HG02973 (cell line): Measurements from ENCODE around the gene SUSD3.
A peak's percentile ranks its signal among the peaks of the same experiment; 100 is the strongest.
"Not testable (repeated sequence)": the region's sequence is repeated elsewhere in the genome, so short reads cannot be mapped to it uniquely, and the experiment has no call there.

ENCODE experiments used
- ATAC-seq: cut with Tn5 transposase; IDR thresholded peaks from one replicate; pipeline ENCODE4 v1.9.1; 2021; ENCODE audit warnings: moderate library complexity; ENCODE audit not compliant: unreplicated experiment

SUSD3 gene

GRCh38 chr9:93058355-93059010, at the start of gene SUSD3:
Gene SUSD3, plus strand, starts transcription at chr9:93058701. Its CDS starts 42 bp downstream, at chr9:93058743.
- peak; percentile 30 for ATAC-seq

DNA sequence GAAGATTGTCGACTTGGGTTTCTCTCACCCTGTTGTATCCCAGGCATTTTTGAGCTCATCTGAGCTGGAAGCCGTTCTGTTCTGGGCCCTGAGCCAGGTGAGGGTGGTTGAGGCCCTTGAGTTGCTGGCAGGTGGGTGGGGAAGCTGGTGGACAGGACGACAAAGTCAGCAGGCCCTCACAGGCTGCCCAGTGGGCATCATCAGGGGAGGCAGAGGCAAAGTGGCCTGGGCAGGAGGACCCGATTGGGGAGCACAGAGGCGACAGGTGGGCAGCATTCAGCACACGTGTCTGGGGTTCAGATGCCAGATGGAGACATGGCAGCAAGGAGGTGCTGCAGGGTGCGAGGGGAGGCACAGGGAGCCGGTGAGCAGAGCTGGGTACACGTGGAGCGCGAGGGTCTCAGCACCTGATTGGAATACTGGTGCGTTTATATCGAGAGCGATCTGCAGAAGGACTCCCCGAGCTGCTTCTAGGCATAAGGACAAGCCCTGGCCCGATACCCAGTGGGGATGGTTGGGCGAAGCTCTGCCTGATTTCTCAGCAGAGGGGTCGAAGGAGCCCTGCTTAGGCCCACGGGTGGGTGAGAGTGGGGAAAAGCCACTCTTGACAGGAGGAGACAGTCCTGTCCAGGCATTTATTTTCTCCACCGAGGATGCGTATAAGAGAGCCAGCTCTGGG, 49.0 kb upstream of the SUSD3 start:
- no peak for ATAC-seq

GRCh38 chr9:93010056-93010455, 48.4 kb upstream of the SUSD3 start:
- ATAC-seq = no peak

DNA sequence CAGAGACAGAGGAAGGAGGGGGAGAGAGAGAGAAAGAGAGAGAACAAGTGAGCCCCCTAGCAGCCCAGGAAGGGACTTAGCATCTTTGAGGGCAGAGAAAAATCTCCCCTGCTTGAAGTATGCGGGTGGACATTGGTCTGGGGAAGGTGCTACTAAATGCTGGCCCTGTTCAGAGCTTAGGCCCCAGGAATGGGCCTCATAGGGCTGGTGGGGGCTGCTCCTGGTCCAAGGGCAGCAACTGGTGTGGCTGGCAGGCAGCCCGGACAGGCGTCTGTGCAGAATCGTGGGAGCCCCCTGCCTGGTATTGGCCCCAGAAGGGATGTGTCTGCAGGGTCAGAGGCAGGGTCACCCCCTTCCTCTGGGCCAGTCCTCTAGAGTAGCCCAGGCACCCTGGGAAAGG, 47.8 kb upstream of the SUSD3 start:
- no peak for ATAC-seq

DNA sequence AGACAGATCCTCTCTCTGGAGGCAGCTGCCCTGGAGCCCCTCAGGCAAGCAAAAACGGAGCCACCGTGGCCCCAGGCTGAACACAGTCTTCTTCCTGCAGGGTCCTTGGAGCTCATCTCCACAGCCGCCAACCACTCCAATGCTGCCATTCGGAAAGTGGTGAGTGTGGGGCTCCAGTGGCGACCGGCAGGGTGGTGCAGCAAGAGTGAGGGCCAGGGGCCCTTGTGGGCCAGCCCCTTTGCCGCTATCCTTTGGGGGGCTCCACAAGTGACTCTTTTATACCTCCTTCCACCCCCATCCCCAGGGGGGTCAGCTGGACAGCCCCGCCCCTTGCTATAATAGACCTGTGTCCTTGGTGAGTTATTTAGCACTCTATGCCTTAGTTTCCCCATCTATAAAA, 47.4 kb upstream of the SUSD3 start:
- no peak for ATAC-seq

GRCh38 chr9:93012963-93013855, 45.3 kb upstream of the SUSD3 start:
- ATAC-seq = no peak

DNA sequence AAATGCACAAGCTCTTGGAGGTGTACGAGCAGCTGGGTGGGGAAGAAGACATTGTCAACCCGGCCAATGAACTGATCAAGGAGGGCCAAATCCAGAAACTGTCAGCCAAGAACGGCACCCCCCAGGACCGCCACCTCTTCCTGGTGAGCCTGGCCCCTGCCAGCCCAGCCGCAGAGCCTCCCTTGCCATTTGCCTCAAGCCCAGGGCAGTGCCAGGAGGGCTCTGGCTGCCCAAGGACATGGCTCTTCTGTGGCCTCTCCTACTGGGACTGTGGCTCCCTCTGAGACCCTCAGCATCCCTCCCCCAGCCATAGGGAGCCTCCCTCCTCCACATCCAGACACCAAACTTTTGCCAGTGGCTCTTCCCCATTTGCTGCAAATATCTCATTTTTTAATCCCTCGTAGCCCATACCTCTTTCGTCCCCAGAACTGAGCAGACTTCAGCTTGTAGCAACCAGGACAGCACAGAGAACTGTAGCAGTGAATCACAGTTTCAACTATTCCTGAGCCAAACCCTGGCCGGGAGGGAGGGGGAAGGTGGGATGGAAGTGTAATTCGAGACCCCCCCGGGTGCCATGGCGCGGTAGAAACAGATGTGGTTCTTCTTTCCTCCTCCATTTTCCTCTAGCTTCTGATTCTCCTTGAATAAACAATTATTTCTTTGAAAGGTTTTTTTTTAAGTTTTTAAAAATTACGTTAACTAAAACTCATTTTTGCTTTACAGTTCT, 44.5 kb upstream of the SUSD3 start:
- ATAC-seq = no peak

DNA sequence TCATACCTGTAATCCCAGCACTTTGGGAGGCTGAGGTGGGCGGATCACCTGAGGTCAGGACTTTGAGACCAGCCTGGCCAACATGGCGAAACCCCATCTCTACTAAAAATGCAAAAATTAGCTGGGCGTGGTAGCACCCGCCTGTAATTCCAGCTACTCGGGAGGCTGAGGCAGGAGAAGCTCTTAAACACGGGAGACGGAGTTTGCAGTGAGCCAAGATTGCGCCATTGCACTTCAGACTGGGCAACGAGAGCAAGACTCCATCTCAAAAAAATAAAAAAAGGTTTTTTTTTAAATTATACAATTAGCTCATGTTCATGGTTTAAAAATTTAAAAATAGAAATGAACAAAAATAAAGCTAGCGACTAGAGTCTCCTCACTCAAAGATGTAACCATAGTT, 43.3 kb upstream of the SUSD3 start:
- not testable (repeated sequence) for ATAC-seq

DNA sequence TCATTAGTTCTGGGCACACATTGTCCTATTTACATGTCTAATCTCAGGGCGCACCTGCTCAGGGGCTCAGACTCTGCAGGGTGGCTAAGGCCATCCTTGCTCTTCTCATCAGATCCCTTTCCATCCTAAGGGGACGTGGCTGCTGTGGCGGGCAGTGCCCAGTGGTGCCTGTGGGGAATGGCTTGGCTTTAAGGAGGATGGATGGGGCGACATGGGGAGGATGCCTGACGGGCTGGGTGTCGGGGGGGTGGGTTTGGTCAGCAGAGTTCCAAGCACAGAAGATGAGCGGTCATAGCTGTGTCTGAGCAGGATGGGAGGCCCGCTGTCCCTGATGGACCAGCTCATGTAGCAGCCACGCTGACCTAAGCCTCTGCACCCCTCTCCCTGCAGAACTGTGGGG, 40.9 kb upstream of the SUSD3 start:
- no peak for ATAC-seq

DNA sequence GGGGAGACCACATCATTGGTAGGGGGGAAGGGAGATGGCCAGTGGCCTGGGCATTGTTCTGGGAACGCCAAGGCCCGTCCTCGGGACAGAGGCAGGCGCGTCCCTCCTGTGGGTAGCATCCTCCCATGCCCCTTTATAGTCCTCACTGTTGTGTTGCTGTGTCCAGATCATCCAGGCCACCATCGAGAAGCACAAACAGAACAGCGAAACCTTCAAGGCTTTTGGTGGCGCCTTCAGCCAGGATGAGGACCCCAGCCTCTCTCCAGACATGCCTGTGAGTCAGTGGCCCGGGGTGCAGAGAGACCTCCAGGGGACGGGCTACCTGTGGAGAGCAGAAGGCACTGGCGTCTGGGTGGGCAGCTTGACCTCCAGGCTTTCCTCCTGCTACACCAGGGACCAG, 38.4 kb upstream of the SUSD3 start:
- ATAC-seq = no peak

DNA sequence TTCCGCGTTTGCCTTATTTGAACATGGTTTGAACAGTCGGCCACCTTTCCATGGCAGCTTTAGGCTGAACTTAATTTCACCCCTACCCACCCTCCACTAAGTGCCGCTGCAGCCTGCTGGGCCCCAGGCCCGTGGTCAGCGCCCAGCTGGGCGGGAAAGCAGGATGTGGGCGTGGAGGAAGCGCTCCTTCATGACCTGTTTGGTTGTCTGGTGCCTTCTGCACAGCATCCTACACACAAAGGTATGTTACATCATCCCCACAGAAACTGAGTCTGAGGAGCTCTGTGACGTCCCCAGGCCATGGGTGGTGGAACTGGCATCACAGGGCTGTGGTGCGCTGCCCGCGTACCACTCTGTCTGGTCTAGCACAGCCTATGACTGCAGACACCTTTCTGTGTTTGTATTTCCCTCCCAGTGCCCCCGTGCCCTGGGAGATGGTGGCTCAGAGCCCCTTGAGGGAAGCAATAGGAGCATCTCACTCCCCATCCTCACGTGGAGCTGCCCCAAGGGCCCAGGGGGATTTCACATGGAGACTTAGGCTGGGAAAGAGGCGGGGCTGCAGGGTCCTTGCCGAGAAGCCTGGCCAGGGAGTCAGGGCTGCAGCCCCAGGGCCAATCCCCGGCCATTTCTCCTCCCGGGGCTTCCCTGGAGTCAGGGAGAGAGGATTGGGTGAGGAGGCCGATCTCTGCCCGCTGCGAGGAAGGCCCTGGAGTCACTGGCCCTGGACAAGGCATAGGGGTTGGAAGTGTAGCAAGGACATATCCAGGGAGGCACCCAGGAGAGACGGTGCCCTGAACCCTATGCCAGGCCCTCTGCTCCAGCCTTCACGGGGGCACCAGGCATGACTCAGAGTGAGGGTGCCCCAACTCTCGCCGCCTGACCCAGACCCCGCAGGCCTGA, 37.5 kb upstream of the SUSD3 start:
- no peak for ATAC-seq

DNA sequence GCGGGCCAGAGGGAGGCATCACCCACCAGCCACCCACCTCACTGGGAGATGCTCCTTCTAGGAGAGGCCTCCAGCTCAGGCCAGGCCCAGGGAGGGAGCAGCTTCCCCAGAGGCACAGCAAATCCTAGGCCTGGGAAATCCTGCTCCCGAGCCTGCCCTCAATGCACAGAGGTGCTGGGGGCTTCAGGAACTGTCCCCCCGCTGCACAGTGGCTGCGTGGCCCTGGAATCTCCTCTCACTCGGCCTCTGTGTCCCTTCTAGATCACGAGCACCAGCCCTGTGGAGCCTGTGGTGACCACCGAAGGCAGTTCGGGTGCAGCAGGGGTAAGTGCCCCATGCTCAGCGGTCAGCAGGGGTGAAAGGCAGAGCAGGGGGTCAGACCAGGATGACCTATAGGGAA, 36.4 kb upstream of the SUSD3 start:
- no peak for ATAC-seq

- ATAC-seq = no peak
These were observed 35.6 kb upstream of the SUSD3 start for GRCh38 chr9:93022721-93023520.

DNA sequence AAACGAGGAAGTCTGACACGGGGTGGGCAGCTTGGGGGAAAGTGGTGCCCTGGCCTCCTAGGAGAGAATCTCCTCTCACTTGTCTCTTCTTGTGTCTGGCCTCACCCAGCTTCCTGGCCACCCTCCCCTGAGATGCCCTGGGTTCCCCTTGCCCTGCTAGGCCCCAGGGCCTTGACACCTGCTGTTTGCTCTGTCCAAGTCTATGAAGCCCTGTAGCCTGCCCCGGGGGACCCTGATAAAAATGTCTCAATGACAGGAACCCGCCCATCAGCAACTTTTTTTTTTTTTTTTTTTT, 35.0 kb upstream of the SUSD3 start:
- ATAC-seq = no peak

DNA sequence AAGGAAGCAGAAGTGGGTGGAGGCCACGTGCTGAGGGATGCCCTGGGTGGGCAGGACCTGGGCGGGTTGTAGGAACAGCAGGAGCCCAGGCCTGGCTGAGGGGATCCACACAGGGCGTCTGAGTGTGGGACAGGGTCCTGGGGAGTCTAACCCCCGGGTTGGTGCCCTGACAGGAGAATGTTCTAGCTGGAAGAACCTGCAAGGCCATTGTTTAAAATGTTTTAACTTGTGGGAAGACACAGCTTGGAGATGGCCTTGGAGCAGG, 33.9 kb upstream of the SUSD3 start:
- no peak for ATAC-seq

DNA sequence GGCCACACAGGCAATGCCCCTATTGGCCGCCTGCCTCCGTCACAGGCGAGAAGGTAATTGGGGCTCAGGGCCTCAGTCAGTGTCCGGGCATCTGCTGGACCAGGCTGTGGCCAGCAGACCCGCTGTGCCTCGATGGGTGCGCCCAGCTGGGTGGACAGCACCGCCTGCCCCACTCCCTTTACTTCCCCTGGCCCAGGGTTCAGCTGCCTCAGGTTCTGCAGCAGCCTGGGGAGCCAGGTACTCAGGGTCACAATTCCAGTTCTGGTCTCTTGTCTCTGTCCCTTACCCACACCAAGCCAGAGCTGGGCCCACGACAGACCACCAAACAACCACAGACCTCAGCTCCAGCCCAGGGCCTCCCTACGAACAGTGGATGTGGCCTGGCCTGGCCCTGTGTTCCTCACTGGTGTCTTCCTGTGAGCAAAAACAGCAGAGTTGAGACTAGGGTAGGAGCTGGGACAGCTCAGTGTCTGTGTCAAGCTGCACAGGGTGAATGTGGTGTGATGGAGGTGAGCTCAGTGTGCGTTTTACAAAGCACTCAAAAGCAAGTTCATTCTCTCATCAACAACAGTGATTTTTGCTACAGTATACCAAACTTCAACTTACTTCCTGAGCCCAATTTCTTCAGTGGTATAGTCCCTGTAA, 33.4 kb upstream of the SUSD3 start:
- no peak for ATAC-seq

DNA sequence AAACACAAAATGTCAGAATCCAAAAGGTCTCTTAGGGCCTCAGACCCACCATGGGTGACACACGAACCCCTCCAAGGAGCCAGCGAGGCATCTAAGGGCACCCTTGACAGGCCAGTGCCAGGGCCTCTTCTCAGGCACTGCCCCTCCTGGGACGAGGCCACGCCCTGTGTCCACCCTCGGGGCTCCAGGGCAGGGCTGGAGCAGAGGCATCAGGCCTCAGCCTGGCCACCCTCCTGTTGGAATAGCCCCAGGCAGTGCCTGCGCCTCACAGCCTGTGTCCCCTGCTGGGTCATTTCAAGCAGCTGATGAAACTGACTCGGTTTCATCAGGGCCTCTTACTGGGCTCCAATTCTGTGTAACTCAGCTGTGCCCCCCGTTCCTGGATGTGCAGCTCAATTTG, 32.8 kb upstream of the SUSD3 start:
- no peak for ATAC-seq

GRCh38 chr9:93026640-93027039, 31.9 kb upstream of the SUSD3 start:
- ATAC-seq = no peak

DNA sequence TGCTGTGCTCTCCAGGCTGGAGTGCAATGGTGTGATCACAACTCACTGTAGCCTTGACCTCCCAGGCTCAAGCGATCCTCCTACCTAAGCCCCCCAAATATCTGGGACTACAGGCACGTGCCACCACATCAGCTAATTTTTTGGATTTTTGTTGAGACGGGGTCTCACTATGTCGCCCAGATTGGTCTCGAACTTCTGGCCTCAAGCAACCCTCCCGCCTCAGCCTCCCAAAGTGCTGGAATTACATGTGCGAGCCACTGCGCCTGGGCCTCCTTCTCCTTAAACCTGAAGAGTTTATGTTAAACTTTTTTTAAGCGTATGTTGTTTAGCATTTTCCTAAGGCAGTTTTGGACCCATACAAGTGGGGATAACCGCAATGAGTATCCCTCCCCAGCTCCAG, 30.8 kb upstream of the SUSD3 start:
- ATAC-seq = no peak
